Activated CD8-positive, alpha-beta memory T cell treated with anti-CD3 and anti-CD28 coated beads for 36 hours (primary cell): Measurements from ENCODE around the gene ERH. TPM values are rescaled to one million over a fixed set of nuclear protein-coding genes. Genes with fewer than 3 reads are reported as not detected.
"Not testable (repeated sequence)": the region's sequence is repeated elsewhere in the genome, so short reads cannot be mapped to it uniquely, and the experiment has no call there.

ENCODE experiments used
- CTCF ChIA-PET: fragments of 350-600 bp; sonication (Branson Sonifier 250); formaldehyde crosslinking; loops from one replicate; lab custom pipeline; 2021; ENCODE audit warnings: antibody characterized with exemption; lab: Charles Lee
- POLR2A ChIA-PET: fragments of 350-600 bp; sonication (Branson Sonifier 250); formaldehyde crosslinking; loops from one replicate; lab custom pipeline; 2021; ENCODE audit warnings: antibody characterized with exemption; lab: Charles Lee
- total RNA-seq, 2 experiments: library from RNA; stranded (reverse); gene quantifications; one replicate each; pipeline ENCODE4 v1.2.3, GENCODE V29; 2021

ERH gene
- total RNA-seq, 2 experiments from 2014 or later = 386 to 398 TPM

- ChIA-PET CTCF (no interaction called here), POLR2A (no interaction called here)
Observed at GRCh38 chr14:69400154-69400553, 2.1 kb upstream of the ERH start.

DNA sequence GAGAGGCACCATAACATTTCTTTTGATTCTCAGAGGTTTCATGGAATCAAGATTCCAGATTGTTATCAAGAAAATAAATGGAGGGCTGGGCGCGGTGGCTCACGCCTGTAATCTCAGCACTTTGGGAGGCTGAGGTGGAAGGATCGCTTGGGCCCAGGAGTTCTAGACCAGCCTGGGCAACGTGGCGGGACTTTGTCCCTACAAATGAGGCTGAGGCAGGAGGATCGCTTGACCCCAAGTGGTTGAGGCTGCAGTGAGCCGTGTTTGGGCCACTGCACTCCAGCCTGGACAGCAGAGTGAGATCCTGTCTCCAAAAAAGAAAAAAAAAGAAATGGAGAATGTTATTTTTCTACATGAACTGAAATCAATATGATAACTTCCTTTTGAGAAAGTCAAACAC is 1.7 kb upstream of the ERH start:
- ChIA-PET POLR2A (no interaction called here), CTCF (no interaction called here)

- CTCF ChIA-PET = no interaction called here
- POLR2A ChIA-PET = interaction anchor here (0.6 to 1.1 kb wide), 4 partner anchors 20 to 209 kb away, joined by 3 read pairs; no protein-coding TSS in a partner anchor
Observed at GRCh38 chr14:69398818-69399210, 715 bp upstream of the ERH start.

- ChIA-PET POLR2A (interaction anchor here (1.6 kb wide), 1 partner anchor 41 kb away, joined by 4 read pairs; no protein-coding TSS in a partner anchor), CTCF (no interaction called here)
Observed at GRCh38 chr14:69395929-69396328, 2.2 kb downstream of the ERH start.

DNA sequence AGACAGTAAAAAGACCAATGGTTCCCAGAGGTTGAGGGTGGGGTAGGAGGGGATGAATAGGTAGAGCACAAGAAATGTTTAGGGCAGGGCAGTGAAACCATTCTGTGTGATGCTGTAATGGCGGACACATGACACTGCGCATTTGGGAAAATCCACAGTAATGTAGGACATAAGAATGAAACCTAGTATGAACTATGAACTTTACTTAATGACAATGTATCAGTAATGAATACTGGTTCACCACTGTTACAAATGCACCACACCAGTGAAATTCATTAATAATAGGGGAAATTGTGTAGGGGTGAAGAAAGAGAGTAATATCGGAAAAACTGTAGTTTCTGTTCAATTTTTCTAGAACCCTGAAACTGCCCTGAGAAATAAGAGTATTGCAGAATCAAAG is 5.6 kb downstream of the ERH start:
- ChIA-PET CTCF (no interaction called here), POLR2A (no interaction called here)

- CTCF ChIA-PET = not testable (repeated sequence)
- POLR2A ChIA-PET = interaction anchor here (0.6 kb wide), 1 partner anchor 12 kb away, joined by 7 read pairs; no protein-coding TSS in a partner anchor
Observed at GRCh38 chr14:69391400-69391799, 6.7 kb downstream of the ERH start.

DNA sequence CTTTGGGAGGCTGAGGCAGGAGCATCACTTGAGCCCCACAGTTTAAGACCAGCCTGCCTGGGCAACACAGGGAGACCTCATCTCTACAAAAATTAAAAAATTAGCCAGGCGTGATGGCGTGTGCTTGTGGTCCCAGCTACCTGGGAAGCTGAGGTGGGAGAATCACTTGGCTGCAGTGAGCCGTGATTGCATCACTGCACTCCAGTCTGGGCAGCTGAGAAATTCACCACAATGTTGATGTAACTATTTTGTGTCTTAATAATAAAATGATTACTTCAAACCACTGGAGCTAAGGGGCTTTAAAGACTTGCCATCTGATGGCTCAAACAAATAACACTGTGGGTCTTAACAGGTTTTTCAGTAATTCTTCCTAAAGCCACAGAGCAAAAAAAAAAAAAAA is 10.8 kb downstream of the ERH start:
- CTCF ChIA-PET = interaction anchor here (0.6 kb wide), 1 partner anchor 69 kb away, joined by 5 read pairs; no protein-coding TSS in a partner anchor
- POLR2A ChIA-PET = no interaction called here

DNA sequence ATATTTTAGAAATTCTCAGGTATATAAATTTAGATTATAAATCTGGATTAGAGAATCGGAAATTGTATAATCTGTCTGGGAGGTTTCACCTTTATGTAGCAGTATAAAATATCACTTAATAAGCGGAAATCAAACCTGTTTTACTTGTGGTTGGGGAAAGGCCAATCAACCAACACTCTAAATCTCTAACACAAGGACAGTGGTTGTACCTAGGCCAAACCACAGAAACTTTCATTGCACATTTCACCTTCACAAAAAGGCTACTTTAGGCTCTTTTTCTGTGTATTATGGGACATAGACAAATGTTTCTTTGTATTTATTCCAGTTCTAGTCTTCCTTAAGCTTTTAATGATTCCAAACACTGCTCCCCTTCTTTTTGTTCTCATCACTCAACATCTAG is 19.8 kb downstream of the ERH start:
- POLR2A ChIA-PET = no interaction called here
- CTCF ChIA-PET = no interaction called here

- CTCF ChIA-PET = no interaction called here
- POLR2A ChIA-PET = interaction anchor here (0.7 kb wide), 1 partner anchor 28 kb away, joined by 3 read pairs; no protein-coding TSS in a partner anchor
Observed at GRCh38 chr14:69376439-69376838, 21.7 kb downstream of the ERH start.

DNA sequence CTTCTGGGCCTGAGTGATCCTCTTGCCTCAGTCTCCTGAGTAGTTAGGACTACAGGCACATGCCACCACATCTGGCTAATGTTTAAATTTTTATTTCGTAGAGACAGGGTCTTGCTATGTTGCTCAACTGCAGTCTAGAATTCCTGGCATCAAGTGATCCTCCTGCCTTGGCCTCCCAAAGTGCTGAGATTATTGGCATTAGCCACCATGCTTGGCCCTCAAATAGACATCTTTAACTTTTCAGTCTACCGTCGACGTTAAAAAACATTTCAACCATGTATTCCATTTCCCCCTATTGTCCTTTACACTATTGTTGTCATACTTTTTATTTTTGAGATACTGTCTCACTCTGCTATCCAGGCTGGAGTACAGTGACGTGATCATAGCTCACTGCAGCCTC is 22.4 kb downstream of the ERH start:
- ChIA-PET POLR2A (interaction anchor here (0.7 kb wide), 1 partner anchor 27 kb away, joined by 3 read pairs; no protein-coding TSS in a partner anchor), CTCF (no interaction called here)

- ChIA-PET POLR2A (no interaction called here), CTCF (no interaction called here)
Observed at GRCh38 chr14:69375182-69375581, 22.9 kb downstream of the ERH start.

DNA sequence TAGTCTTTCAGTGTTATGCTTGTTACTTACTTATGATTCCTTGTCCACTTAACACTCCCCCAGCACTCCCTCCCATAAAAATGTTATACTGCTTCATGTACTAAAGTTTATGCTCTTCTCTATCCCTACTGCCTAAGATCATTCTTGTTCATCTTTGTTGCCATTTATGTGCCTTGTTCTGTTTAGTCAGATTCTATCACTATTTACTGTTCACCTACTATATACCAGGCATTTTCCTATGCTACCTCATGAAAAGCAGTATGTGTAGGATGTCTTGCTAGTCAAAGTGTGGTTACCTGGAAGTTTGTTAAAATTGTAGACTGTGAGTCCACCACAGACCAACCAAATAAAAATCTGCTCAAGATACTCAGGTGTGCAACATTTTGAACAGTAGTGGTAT is 23.9 kb downstream of the ERH start:
- CTCF ChIA-PET = no interaction called here
- POLR2A ChIA-PET = no interaction called here

- ChIA-PET CTCF (no interaction called here), POLR2A (no interaction called here)
Observed at GRCh38 chr14:69373104-69373503, 25.0 kb downstream of the ERH start.

DNA sequence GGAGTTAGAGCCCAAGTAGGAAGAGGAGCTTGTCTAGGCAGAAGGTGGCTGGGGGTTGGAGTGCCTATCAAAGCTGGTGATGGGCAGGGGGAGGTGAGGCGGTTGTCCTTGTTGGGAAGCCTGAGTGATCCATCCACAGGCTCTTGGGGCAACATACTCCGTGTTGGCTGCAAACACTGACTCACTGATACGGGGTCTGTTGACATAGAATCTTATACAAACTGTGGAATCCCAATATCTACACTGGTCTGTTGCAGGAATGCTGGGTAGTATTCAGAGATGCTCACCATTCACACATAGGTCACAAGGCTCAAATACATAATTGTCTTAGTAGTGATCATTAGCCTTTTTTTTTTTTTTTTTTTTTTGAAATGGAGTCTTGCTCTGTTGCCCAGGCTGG is 26.0 kb downstream of the ERH start:
- ChIA-PET POLR2A (no interaction called here), CTCF (interaction anchor here (0.8 kb wide), 1 partner anchor 84 kb away, joined by 5 read pairs; no protein-coding TSS in a partner anchor)

DNA sequence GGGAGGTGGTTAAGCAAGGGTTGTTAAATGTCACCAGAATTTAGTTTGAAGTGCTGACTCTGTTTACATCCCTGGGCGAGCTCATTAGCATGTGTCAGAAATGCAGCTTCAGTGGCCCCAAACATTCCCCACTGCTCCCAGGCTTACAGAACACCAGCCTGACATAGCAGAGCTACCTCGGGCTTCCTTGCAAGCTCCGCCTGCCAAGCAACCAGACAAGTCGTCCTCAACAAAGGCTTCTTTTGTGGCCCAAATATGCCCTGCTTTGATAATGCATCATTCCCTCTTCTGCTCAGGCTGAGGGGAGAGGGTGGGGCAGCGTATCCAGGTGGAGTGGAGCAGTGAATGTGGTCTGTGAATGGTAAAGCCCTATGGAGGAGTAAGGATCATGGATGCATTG is 28.0 kb downstream of the ERH start:
- POLR2A ChIA-PET = no interaction called here

DNA sequence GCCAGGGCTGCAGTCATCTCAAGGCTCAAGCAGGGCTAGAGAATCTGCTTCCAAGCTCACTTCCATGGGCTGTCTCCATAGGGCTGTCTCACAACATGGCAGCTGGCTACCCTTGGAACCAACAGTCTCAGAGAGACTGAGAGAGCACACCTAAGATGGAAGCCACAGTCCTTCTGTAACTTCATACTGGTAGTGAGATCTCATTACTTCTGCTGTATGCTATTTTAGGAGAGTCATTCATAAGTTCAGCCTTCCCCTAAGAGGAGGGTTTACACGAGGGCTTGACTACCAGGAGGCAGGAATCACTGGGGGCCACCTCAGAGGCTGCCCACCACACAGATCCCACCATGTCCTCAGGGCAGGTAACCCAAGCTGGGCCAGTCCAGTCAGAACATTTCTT is 29.7 kb downstream of the ERH start:
- POLR2A ChIA-PET = no interaction called here
- CTCF ChIA-PET = no interaction called here

More for the DNA sequence above, 28.0 kb downstream of the ERH start:
- CTCF ChIA-PET = no interaction called here

DNA sequence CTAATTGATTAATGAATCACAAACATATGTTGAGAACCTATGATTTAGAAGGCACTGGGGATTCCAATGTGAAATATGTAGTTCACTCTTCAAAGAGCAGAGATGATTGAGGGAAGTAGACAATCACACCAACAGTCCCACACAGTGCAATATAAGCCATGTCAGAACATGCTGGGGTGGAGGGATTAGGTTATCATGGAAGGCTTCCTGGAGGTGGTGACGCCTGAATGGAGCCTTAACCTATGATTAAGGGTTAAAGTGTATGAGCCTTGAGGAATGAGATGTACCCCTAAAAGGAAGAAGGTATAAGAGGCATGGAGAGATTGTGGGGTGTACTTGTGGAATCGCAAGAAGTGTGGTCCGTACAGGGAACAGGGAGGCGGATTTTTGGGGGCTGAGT is 31.3 kb downstream of the ERH start:
- ChIA-PET CTCF (interaction anchor here (0.6 kb wide), 1 partner anchor 452 kb away, joined by 3 read pairs; no protein-coding TSS in a partner anchor), POLR2A (interaction anchor here (0.6 kb wide), 1 partner anchor 1680 kb away, joined by 13 read pairs; no protein-coding TSS in a partner anchor)

GRCh38 chr14:69366069-69366468 is 32.0 kb downstream of the ERH start:
- CTCF ChIA-PET = no interaction called here
- POLR2A ChIA-PET = no interaction called here

GRCh38 chr14:69364378-69364777 is 33.7 kb downstream of the ERH start:
- ChIA-PET POLR2A (no interaction called here), CTCF (no interaction called here)

- CTCF ChIA-PET = no interaction called here
- POLR2A ChIA-PET = no interaction called here
Observed at GRCh38 chr14:69363964-69364363, 34.1 kb downstream of the ERH start.

- ChIA-PET CTCF (no interaction called here), POLR2A (no interaction called here)
Observed at GRCh38 chr14:69363055-69363454, 35.0 kb downstream of the ERH start.
